ENCODE data around the gene GRB10.
"Not testable (repeated sequence)": the region's sequence is repeated elsewhere in the genome, so short reads cannot be mapped to it uniquely, and the experiment has no call there.

Gene GRB10

GRCh38 chr7:50778189-50778588 lies 4.5 kb downstream of the GRB10 start:
- no peak for DNase-seq

- DNase-seq = no peak
Observed at GRCh38 chr7:50775836-50776235, 6.9 kb downstream of the GRB10 start.

GRCh38 chr7:50775231-50775630 lies 7.5 kb downstream of the GRB10 start:
- no peak for DNase-seq

DNA sequence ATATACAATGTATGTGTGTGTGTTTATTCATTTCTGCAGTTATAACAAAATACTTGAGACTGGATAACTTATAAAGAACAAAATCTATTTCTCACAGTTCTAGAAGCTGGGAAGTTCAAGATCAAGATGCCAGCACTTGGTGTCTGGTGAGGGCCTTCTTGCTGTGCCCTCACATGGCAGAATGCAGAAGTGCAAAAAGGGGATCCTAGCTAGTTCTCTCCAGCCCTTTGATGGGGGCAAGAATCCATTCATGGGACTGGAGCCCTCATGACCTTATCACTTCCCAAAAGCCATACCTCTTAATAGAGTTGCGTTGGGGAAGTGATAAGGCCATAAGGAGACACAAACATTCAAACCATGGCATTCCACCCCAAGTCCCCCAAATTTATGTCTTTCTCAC lies 8.4 kb downstream of the GRB10 start:
- no peak for DNase-seq

DNA sequence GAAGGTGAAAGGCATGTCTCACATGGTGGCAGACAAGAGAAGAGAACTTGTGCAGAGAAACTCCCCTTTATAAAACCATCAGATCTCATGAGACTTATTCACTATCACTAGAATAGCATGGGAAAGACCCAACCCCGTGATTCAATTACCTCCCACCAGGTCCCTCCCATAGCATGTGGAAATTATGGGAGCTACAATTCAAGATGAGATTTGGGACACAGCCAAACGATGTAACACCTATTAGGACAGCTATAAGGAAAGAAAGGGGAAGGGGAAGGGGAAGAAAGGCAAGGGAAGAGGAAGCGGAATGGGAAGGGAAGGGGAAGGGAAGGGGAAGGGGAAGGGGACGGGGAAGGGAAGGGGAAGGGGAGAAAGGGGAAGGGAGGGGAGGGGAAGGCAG lies 9.6 kb downstream of the GRB10 start:
- not testable (repeated sequence) for DNase-seq

- no peak for DNase-seq
Observed at GRCh38 chr7:50771120-50772002, 11.3 kb downstream of the GRB10 start.

DNA sequence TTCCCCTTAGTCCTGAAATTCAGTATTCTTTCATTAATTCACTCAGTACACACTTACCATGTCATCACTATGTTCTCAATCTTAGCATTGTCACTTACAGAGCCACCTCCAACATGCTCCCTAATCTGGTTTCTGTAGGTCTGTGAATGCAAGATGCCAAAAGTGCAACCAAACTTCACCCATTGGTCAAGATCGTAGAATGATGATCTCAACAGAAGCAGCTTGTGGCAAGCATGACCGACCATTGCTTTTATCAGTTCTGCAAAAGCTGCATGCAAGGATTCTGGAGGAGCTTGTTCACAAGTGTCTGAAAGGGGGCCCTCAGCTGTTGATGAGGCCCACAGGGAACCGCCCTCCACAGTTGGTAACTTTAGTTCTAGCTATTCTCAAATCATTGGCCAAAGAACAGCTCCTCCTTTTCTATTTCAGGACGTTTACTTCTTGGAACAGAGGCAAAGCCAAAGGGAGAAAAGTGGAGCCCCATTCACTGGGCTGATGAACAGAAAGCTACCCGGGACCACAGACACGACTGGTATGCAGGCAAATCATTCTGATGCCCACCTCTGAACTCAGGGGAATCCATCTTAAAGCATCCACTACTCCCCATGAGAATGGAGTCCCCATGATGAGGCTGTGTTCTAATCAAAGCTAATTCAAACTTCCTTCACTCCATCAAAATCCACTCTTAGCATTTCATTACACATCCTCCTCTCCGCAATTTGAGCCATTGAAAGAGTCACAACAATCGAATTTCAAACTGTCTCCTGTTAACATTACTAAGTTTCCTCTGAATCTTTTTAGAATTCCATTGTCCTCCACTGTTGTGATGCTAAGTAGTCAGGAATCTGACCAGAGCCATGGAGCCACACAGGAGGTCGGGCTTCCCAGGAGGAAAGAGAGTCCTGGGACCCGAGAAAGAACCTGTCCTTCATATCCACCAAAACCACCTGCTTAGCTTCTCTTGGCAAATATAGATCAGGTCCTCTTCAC lies 13.9 kb downstream of the GRB10 start:
- no peak for DNase-seq

DNA sequence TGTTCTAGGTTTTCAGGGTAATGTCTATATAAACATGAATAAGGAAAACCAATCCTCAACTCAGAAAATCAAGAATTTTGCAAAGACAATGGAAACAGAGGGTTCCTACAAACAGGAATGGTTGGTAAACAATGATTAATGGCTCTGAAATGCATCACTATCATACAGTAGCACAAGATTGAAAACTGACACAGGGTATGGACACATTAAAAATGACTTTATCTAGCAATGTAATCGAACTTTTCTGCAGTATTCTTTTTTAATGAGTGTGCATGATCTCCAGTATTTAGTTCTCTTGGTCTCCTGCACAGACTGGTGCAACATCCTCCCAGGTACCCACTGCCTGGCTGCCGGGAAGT lies 15.9 kb downstream of the GRB10 start:
- no peak for DNase-seq

DNA sequence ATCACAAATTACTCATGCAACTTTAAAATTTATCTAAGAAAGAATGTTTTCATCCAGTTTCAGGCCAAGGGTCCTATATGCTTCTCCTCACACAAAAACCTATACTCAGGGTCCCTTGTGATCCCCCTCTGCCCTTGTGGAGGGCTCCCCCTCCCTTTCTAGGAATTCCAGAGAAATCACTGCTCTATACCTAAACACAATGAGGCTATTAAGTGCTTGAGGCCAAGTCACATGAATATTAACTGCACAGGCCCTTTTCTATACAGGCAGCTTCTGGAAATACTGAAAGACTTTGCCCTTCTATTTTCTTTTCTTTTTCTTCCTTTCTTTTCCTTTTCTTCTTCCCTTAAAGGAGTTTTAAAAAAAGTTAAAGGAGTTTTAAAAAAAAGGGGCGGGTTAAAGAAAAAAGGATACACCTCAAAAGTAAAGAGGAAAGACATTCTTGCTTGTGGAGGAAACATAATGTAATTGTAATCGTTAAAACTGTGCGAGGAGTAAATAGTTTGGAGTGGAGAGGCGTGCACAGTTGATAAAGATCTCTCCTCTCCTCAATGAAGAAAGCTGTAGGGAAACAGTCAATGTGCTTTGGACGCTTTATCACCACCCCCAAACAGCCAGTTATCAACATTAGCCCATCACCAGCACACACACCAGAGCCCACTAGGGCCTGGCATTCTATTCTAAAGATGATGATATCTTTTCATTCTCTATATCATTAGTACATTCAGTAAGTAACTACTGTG lies 16.4 kb downstream of the GRB10 start:
- DNase-seq = no peak

GRCh38 chr7:50762337-50762736 lies 20.4 kb downstream of the GRB10 start:
- no peak for DNase-seq

- DNase-seq = no peak
Observed at GRCh38 chr7:50761713-50762112, 21.0 kb downstream of the GRB10 start.

DNA sequence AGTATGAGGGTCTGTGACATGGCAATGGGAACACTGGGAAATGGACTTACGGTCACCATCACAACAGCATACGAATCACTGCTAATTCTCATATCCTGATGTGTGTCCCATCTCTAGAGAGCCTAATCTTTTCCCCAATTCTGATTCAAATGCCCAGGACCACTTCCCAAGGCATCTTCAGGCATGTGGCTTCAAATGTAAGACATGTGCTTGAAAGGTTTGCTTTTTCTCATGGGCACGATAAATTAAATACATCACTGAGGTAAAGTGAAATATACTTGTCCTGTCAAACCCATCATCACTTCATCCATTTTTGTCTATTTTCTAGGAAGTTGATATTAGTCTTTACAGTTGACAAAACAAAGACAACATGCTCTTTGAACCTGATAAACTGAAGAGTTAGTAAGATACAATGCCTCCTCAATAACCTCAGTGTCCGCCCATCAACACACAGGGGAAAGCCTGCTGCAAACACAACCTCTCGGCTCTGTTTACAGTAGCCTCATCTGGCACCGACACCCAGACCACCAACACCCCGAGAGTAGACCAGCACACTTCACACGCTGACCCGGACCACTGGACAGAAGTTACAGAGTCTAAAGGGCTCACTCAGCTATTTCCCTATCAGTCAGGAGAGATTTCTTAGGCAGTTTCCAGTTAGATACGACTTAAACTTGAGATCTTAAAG lies 24.8 kb downstream of the GRB10 start:
- DNase-seq = no peak

GRCh38 chr7:50756180-50756579 lies 26.5 kb downstream of the GRB10 start:
- DNase-seq = no peak

DNA sequence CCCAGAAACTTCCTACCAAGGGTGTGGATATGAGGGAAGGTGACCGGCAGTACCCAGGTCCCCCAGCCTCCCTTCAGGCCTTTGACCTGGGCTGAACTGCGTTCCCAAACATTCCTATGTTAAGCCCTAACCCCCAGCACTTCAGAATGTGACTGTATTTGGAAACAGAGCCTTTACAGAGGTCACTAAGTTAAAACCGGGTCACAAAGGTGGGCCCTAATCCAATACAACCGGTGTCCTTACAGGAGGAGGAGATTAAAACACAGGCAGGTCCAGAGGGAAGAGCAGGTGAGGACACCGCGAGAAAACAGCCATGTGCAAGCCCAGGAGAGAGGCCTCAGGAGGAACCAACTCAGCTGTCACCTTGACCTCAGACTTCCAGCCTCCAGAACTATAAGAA lies 28.0 kb downstream of the GRB10 start:
- DNase-seq = no peak

DNA sequence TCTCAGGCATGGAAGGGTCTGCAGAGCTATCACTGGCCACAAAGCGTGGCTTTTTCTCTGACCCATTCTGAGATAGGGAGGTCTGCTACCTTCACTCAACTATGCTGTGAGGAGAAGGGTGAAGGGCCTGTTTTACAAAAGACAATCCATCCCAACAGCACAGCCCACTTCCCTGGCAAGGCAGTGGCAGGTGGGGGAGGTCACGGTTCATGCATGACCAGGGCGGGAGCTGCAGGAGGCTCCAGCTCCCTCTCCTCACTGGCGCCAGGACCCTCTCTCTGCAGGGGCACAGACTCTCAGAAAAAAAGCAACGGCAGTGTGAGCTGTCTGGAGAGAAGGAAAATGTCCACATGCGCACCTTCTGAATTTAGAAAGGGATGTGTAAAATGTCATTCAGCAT lies 28.5 kb downstream of the GRB10 start:
- no peak for DNase-seq

DNA sequence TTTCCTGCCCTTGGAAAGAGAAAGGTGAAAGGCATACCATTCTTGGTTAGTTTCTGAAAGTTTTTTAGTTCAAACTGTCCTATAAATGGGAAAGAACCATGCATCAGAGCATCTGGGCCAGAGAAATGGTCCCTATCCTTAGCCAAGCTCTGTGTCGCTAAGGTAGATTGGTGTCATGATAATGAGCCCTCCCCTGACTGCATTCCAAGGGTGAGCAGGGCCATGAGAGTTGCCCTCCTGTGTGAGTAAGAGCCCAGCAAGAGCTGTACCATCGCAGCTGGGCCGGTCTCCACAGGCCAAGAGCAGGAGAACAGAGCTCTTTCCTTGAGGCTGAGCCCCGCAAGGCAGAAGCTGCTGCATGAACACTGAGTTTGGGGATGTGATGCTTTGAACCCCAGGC lies 30.3 kb downstream of the GRB10 start:
- DNase-seq = no peak

DNA sequence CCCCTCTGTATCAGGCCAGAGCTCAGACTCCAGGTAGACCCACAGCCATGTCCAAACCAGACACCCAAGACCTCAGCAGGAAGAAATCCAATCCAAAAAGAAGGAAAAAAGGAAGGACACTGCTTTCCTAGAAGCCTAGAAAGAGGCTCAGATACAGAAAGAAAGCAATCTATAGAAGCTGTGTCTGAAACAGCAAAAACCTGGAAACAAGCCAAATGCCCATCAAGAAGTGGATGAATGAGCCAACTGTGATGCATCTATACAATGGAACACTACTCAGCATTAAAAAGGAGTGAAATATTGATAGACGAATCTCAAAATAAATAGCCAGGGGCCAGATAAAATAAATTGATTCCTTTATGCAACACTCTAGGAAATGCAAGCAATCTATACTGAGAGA lies 31.6 kb downstream of the GRB10 start:
- no peak for DNase-seq

- DNase-seq = no peak
Observed at GRCh38 chr7:50749896-50750295, 32.8 kb downstream of the GRB10 start.

GRCh38 chr7:50748472-50748871 lies 34.2 kb downstream of the GRB10 start:
- DNase-seq = no peak

GRCh38 chr7:50745835-50746234 lies 36.9 kb downstream of the GRB10 start:
- no peak for DNase-seq

DNA sequence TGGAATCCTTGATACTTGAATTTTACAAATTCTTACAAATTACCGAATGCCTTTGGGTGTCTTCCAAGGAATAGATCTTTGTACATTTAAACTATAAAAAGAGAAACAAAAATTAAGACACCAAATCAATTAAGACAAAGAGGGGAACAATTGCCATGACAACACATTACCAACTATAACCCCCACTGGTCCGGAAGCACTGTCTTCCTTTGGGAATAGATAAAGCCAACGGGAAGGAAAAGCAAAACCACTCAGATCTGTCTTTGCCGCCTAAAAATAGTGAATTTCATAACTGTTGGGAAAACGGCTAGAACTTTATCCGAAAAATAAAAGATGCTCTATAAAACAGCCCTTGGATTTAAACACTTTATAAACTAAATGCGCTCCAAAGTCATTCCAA lies 37.4 kb downstream of the GRB10 start:
- DNase-seq = no peak

- DNase-seq = no peak
Observed at GRCh38 chr7:50743893-50744292, 38.8 kb downstream of the GRB10 start.

- no peak for DNase-seq
Observed at GRCh38 chr7:50743016-50743415, 39.7 kb downstream of the GRB10 start.

Data from kidney glomerular epithelial cell (primary cell).